Glutamatergic neuron (in vitro differentiated cells): Measurements from ENCODE around the gene PCARE. TPM values are rescaled to one million over a fixed set of nuclear protein-coding genes. Genes with fewer than 3 reads are reported as not detected.

Experiments used
- DNase-seq: peaks from one replicate; pipeline ENCODE4 v3.0.0; 2022
- H3K27ac Mint-ChIP-seq: one replicate; pipeline ENCODE4 v1.8.0; 2020; ENCODE audit warnings: mild to moderate bottlenecking, mixed read lengths, inconsistent platforms; ENCODE audit not compliant: unreplicated experiment
- H3K27me3 Mint-ChIP-seq: one replicate; pipeline ENCODE4 v1.8.0; 2020; ENCODE audit warnings: mild to moderate bottlenecking, moderate library complexity, mixed read lengths, inconsistent platforms; ENCODE audit not compliant: unreplicated experiment
- H3K36me3 Mint-ChIP-seq: one replicate; pipeline ENCODE4 v1.8.0; 2020; ENCODE audit warnings: mild to moderate bottlenecking, mixed read lengths, inconsistent platforms; ENCODE audit not compliant: unreplicated experiment
- H3K4me1 Mint-ChIP-seq: one replicate; pipeline ENCODE4 v1.8.0; 2020; ENCODE audit warnings: mild to moderate bottlenecking, low read depth, mixed read lengths, inconsistent platforms; ENCODE audit not compliant: unreplicated experiment
- H3K4me3 Mint-ChIP-seq: one replicate; pipeline ENCODE4 v1.8.0; 2020; ENCODE audit warnings: mild to moderate bottlenecking, mixed read lengths, inconsistent platforms; ENCODE audit not compliant: unreplicated experiment
- H3K9me3 Mint-ChIP-seq: one replicate; pipeline ENCODE4 v1.8.0; 2020; ENCODE audit warnings: mild to moderate bottlenecking, moderate library complexity, mixed read lengths, inconsistent platforms; ENCODE audit not compliant: unreplicated experiment
- total RNA-seq: library from RNA; stranded (reverse); fragmentation: NEBNext Ultra II Directional; extraction: Animal tissue kit (Norgen Biotek cat#: 25700); gene quantifications from one replicate; pipeline ENCODE4 v1.2.1, GENCODE V29; 2021; ENCODE audit not compliant: unreplicated experiment
- TF ChIP-seq, protein P1 (sequence below): fragments of 200-600 bp; sonication (generic); IDR thresholded peaks from one replicate; pipeline ENCODE4 v1.5.0; 2021; ENCODE audit not compliant: partially characterized antibody, unreplicated experiment

PCARE gene
- total RNA-seq, 1 donor from 2014 or later = 0.66 TPM

DNA sequence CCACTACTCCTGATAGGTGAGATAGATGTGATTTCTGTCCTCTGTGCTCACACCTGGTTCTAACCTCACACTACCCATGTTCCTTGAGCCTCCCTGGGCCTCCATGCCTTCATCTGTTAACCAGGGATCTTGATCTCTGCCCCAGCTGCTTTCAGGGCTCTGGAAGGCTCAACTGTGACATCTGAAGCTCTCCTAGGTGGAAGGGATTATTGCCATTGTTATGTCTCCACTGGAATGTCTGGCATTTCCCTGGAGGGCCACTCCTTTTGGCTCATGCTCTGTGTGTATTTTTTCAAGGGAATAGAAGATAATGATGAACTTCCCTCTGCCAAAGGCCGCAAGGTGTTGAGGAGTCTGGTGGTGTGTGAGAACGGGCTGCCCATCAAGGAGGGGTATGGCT, 41.2 kb downstream of the PCARE start:
- H3K4me1 Mint-ChIP-seq = peaks cover 3% of the 10 kb centered on the region
- TF ChIP-seq, protein P1, sequence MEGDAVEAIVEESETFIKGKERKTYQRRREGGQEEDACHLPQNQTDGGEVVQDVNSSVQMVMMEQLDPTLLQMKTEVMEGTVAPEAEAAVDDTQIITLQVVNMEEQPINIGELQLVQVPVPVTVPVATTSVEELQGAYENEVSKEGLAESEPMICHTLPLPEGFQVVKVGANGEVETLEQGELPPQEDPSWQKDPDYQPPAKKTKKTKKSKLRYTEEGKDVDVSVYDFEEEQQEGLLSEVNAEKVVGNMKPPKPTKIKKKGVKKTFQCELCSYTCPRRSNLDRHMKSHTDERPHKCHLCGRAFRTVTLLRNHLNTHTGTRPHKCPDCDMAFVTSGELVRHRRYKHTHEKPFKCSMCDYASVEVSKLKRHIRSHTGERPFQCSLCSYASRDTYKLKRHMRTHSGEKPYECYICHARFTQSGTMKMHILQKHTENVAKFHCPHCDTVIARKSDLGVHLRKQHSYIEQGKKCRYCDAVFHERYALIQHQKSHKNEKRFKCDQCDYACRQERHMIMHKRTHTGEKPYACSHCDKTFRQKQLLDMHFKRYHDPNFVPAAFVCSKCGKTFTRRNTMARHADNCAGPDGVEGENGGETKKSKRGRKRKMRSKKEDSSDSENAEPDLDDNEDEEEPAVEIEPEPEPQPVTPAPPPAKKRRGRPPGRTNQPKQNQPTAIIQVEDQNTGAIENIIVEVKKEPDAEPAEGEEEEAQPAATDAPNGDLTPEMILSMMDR = no peak
- H3K4me3 Mint-ChIP-seq = no peak overlapping the region
- H3K9me3 Mint-ChIP-seq = no peaks in the 10 kb centered on the region
- peaks cover 3% of the 10 kb centered on the region for H3K27me3 Mint-ChIP-seq
- H3K36me3 Mint-ChIP-seq = no peaks in the 10 kb centered on the region
- H3K27ac Mint-ChIP-seq = no peak overlapping the region
- no peak for DNase-seq

DNA sequence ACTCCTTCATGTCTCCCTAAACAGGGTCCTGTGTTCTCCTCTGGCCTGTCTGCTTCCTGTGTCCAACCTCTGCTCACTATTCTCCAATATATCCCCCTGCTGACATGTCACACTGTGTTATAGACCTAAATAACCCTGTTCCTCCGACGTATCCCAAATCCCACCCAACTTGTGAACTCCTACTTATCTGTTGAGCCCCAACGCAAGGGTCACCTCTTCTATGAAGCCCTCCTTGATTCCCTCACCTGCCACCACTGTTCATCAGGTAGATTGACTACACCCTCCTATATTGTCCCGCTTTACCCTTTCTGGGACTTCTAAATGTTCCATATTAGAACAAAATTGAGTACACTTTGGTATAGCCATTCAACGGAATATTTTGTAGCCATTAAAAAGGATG, 42.1 kb downstream of the PCARE start:
- Mint-ChIP-seq H3K9me3 (no peaks in the 10 kb centered on the region), H3K4me3 (no peak overlapping the region), H3K27ac (no peak overlapping the region), H3K36me3 (no peaks in the 10 kb centered on the region), H3K4me1 (peaks cover 3% of the 10 kb centered on the region), H3K27me3 (peaks cover 3% of the 10 kb centered on the region)
- TF ChIP-seq, protein P1 = no peak
- no peak for DNase-seq

DNA sequence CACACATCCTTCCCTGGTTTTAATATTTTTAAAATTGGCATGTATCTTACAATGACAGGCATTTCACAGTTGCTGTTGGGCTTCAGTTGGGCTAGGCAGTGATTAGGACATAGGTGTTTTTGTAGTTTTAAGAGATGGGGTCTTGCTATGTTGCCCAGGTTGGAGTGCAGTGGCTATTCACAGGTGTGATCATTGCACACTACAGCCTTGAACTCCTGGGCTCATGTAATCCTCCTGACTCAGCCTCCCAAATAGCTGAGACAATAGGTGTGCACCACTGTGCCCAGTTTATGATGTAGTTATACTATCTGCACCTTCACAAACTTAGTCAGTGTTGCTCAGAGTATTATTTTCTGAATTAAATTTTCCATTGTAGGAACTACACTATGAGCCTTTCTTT, 43.3 kb downstream of the PCARE start:
- no peak overlapping the region for H3K27ac Mint-ChIP-seq
- peaks cover 3% of the 10 kb centered on the region for H3K27me3 Mint-ChIP-seq
- peaks cover 3% of the 10 kb centered on the region for H3K4me1 Mint-ChIP-seq
- H3K9me3 Mint-ChIP-seq = no peaks in the 10 kb centered on the region
- no peak overlapping the region for H3K4me3 Mint-ChIP-seq
- DNase-seq = no peak
- H3K36me3 Mint-ChIP-seq = no peaks in the 10 kb centered on the region
- TF ChIP-seq, protein P1 = no peak

DNA sequence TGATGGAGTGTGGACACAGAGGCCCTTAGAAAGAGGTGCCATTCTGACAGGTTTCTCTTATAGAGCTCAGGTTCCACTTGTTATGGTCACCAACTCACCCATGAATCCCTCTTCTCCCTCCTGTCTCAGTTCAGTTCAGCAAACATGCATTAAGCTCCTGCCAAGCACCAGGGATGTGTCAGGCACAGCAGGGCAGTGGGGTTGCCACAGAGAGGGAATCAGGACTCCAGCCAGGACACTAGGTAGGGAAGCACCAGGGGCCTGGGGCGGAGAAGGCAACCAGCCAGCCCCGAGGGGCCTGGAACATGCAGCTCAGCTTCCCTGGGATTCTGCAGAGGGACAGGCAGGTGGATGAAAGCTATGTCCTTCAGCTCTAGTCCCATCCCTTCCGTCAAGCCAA, 48.6 kb downstream of the PCARE start:
- no peak overlapping the region for H3K4me3 Mint-ChIP-seq
- no peaks in the 10 kb centered on the region for H3K36me3 Mint-ChIP-seq
- H3K27me3 Mint-ChIP-seq = no peaks in the 10 kb centered on the region
- peaks cover 3% of the 10 kb centered on the region for H3K9me3 Mint-ChIP-seq
- H3K27ac Mint-ChIP-seq = peak overlapping the region; percentile 41
- no peak for DNase-seq
- peaks cover 11% of the 10 kb centered on the region for H3K4me1 Mint-ChIP-seq
- TF ChIP-seq, protein P1 = no peak

DNA sequence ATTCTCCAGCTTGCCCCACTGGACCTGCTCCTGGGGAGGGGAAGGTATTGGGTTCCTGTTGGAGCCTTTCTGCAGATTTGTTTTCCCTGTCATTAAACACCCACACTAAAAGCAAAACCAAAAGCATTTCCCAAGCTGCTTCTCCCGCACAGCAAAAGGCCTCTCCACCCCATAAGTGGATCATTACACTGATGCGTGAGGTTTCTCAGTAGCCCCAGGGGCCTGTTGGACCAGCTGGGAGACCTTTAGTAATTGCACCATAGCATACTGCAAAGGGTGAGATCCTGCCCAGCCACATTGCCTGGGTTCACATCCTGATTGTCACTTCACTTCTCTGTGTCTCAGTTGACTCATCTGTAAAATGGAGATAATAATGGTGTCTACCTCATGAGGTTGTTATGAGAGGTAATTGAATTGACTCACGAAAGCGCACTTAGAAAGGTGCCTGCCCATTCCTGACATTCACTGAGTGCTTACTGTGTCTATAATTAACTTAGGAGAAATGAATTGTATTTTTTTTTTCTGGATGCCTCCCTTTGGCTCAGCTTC, 49.4 kb downstream of the PCARE start:
- H3K9me3 Mint-ChIP-seq = peaks cover 3% of the 10 kb centered on the region
- TF ChIP-seq, protein P1 = no peak
- no peak for DNase-seq
- no peak overlapping the region for H3K4me3 Mint-ChIP-seq
- H3K27me3 Mint-ChIP-seq = no peaks in the 10 kb centered on the region
- peaks cover 11% of the 10 kb centered on the region for H3K4me1 Mint-ChIP-seq
- H3K36me3 Mint-ChIP-seq = no peaks in the 10 kb centered on the region
- H3K27ac Mint-ChIP-seq = no peak overlapping the region
